HepG2 (cell line): Measurements from ENCODE around the gene COG5. TPM values are rescaled to one million over a fixed set of nuclear protein-coding genes. Genes with fewer than 3 reads are reported as not detected.

Experiments
- ATAC-seq: fragments of 200-7000 bp; cut with Tn5 transposase; 3 replicates; pipeline ENCODE4 v1.9.1; 2020; ENCODE audit warnings: mild to moderate bottlenecking, moderate library complexity
- BruUV-seq: library from RNA; stranded (reverse); fragments of 400-500 nt; replicated peaks from 2 replicates; lab custom pipeline; 2021; lab: Mats Ljungman, UMichigan
- CTCF ChIA-PET: fragments of 300-600 bp; formaldehyde crosslinking; extraction: SDS; loops from one replicate; lab custom pipeline; 2021; ENCODE audit warnings: low total read pairs, inconsistent platforms, low intra/inter-chr PET ratio; lab: Yijun Ruan, JAX
- POLR2A ChIA-PET: fragments of 350-600 bp; sonication (Branson Sonifier 250); formaldehyde crosslinking; loops from one replicate; lab custom pipeline; 2020; ENCODE audit warnings: antibody characterized with exemption, inconsistent platforms; lab: Yijun Ruan, JAX
- DNase-seq: peaks from one replicate; pipeline ENCODE4 v3.0.0-alpha.2; 2015; ENCODE audit warnings: low spot score
- FAIRE-seq: peaks from 3 replicates; lab custom pipeline; 2011; peaks lifted over from hg19 to GRCh38; lab: Jason Lieb, UNC
- H2AFZ ChIP-seq: one replicate; pipeline ENCODE4 v1.6.1; 2011; ENCODE audit warnings: low read length, inconsistent platforms
- H3K27ac ChIP-seq: fragments of 300-600 bp; 3 replicates; pipeline ENCODE4 v1.8.0; 2011; ENCODE audit warnings: mixed run types, mild to moderate bottlenecking, mixed read lengths, low read length, inconsistent platforms; ENCODE audit not compliant: insufficient read depth; ENCODE audit errors: extremely low read length
- H3K27me3 ChIP-seq, 2 experiments: fragments of 200-600 bp in 1 of 2; 2 replicates in 1 of 2; 3 replicates in 1 of 2; pipeline versions ENCODE4 v1.6.0 to v1.8.0; 2011; ENCODE audit warnings: low read length in 2 of 2, mild to moderate bottlenecking in 2 of 2, moderate library complexity in 2 of 2, inconsistent platforms in 1 of 2; ENCODE audit not compliant: insufficient read depth in 2 of 2, control insufficient read depth in 1 of 2
- H3K36me3 ChIP-seq, 2 experiments: fragments of 200-600 bp in 1 of 2; replicated peaks in 1 of 2; 2 replicates in 1 of 2; 3 replicates in 1 of 2; pipeline versions ENCODE4 v1.5.1 to v1.8.0; 2011; ENCODE audit warnings: low read length in 2 of 2, inconsistent platforms in 1 of 2; ENCODE audit not compliant: insufficient read depth in 2 of 2, control insufficient read depth in 1 of 2
- H3K4me1 ChIP-seq: 2 replicates; pipeline ENCODE4 v1.5.1; 2012; ENCODE audit warnings: low read length, inconsistent platforms; ENCODE audit not compliant: insufficient read depth
- H3K4me2 ChIP-seq: 2 replicates; pipeline ENCODE4 v1.6.0; 2011; ENCODE audit warnings: low read depth, low read length, inconsistent platforms
- H3K4me3 ChIP-seq, 3 experiments: fragments of 200-600 bp in 1 of 3; sonication (generic), shearing (Covaris generic) in 1 of 3; replicated peaks in 1 of 3; 2 replicates each; pipeline ENCODE4 v1.5.1; 2011 to 2016; ENCODE audit warnings: low read length in 3 of 3, inconsistent platforms in 2 of 3, low read depth in 2 of 3, mild to moderate bottlenecking in 2 of 3, control low read depth in 1 of 3, mixed read lengths in 1 of 3; ENCODE audit not compliant: insufficient read depth in 1 of 3
- H3K79me2 ChIP-seq: one replicate; pipeline ENCODE4 v1.6.1; 2011; ENCODE audit warnings: low read length, inconsistent platforms; ENCODE audit not compliant: insufficient read depth
- H3K9ac ChIP-seq: 2 replicates; pipeline ENCODE4 v1.6.0; 2011; ENCODE audit warnings: mild to moderate bottlenecking, low read depth, low read length, inconsistent platforms; ENCODE audit not compliant: insufficient read depth
- H3K9me3 ChIP-seq: 2 replicates; pipeline ENCODE4 v1.5.1; 2012; ENCODE audit warnings: mild to moderate bottlenecking, low read length
- H4K20me1 ChIP-seq: 2 replicates; pipeline ENCODE4 v1.6.0; 2011; ENCODE audit warnings: inconsistent platforms, mild to moderate bottlenecking, low read length, moderate library complexity; ENCODE audit not compliant: insufficient read depth
- FOXK1 ChIP-seq: sonication (generic); formaldehyde crosslinking; IDR thresholded peaks from 2 replicates; pipeline ENCODE4 v1.4.0; 2020; ENCODE audit warnings: low read depth, missing genetic modification reagents, borderline replicate concordance
- HNRNPL ChIP-seq: fragments of 200-400 bp; formaldehyde crosslinking; IDR thresholded peaks from 2 replicates; pipeline ENCODE4 v1.6.1; 2017; ENCODE audit warnings: mild to moderate bottlenecking, low read depth, low read length
- ZNF326 ChIP-seq: sonication (generic); formaldehyde crosslinking; IDR thresholded peaks from 2 replicates; pipeline ENCODE4 v1.4.0; 2020; ENCODE audit warnings: missing genetic modification reagents, borderline replicate concordance
- ZNF530 ChIP-seq: sonication (generic); formaldehyde crosslinking; IDR thresholded peaks from 2 replicates; pipeline ENCODE4 v1.5.0; 2020; ENCODE audit warnings: low read depth, mild to moderate bottlenecking, missing genetic modification reagents
- ZNF746 ChIP-seq: sonication (generic); formaldehyde crosslinking; IDR thresholded peaks from 2 replicates; pipeline ENCODE4 v1.8.0; 2022; ENCODE audit warnings: mild to moderate bottlenecking, missing genetic modification reagents
- WGBS: methylation state at CpG from one replicate; pipeline ENCODE4 v1.1.6; 2017; ENCODE audit warnings: low lambda C conversion rate; 5-methylcytosine and 5-hydroxymethylcytosine counted together
- in situ Hi-C: cut with HindIII; loops from 2 replicates; pipeline ENCODE4 v1.10.0; 2017; ENCODE audit warnings: low pct_unique_long_range_greater_than_20kb; ENCODE audit not compliant: extremely low pct_ligation_motif_present
- intact Hi-C: fragments of 100-400 bp; cut with micrococcal nuclease; formaldehyde crosslinking; loops from one replicate; pipeline ENCODE4 v1.10.0; 2022; ENCODE audit not compliant: unreplicated experiment
- polyA plus RNA-seq, 8 experiments: library from polyadenylated mRNA; depleted of rRNA in 3 of 8; stranded (reverse) in 7 of 8; unstranded in 1 of 8; fragments of >200 nt; fragmentation: Illumina TruSeq in 4 of 8; extraction: Trizol in 4 of 8; gene quantifications; 2 replicates each; pipeline versions ENCODE4 v1.2.1 to v1.2.3, GENCODE V29; 2011 to 2016; ENCODE audit warnings: low read depth in 4 of 8, missing spikeins in 1 of 8, mixed read lengths in 1 of 8; ENCODE audit not compliant: insufficient read depth in 1 of 8
- total RNA-seq, 5 experiments: library from RNA; depleted of rRNA; stranded (reverse); fragments of >200 nt; fragmentation: Illumina TruSeq; extraction: Trizol; gene quantifications; 2 replicates each; pipeline ENCODE4 v1.2.3, GENCODE V29; 2016; ENCODE audit warnings: low read depth in 1 of 5
- TF ChIP-seq, protein P1 (sequence below): sonication (generic); formaldehyde crosslinking; IDR thresholded peaks from 2 replicates; pipeline ENCODE4 v1.4.0; 2020; ENCODE audit warnings: missing genetic modification reagents
- TF ChIP-seq, protein P2 (sequence below): sonication (generic); IDR thresholded peaks from 2 replicates; pipeline ENCODE4 v1.6.1; 2016; ENCODE audit warnings: low read depth, borderline replicate concordance

COG5 gene
- total and polyA plus RNA-seq, 2 of the 13 experiments (the other 11 are each of a cell fraction or from before 2014, with no cell fraction given): 20.4 to 31.3 TPM

GRCh38 chr7:107228291-107228690, 335.4 kb downstream of the COG5 start:
- in situ Hi-C loops (no loop called here), intact Hi-C loops (no loop called here)
- BruUV-seq: no TSS peak
- no peak for FAIRE-seq
- H3K79me2 ChIP-seq: no peaks in the 10 kb centered on the region
- ChIA-PET POLR2A (no interaction called here), CTCF (no interaction called here)
- H4K20me1 ChIP-seq: no peaks in the 10 kb centered on the region
- no peak overlapping the region for H3K27ac ChIP-seq
- TF ChIP-seq, protein P1, sequence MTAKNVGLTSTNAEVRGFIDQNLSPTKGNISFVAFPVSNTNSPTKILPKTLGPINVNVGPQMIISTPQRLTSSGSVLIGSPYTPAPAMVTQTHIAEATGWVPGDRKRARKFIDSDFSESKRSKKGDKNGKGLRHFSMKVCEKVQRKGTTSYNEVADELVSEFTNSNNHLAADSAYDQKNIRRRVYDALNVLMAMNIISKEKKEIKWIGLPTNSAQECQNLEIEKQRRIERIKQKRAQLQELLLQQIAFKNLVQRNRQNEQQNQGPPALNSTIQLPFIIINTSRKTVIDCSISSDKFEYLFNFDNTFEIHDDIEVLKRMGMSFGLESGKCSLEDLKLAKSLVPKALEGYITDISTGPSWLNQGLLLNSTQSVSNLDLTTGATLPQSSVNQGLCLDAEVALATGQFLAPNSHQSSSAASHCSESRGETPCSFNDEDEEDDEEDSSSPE (CRISPR knock-in tag): no peak
- TF ChIP-seq ZNF530: no peak
- TF ChIP-seq ZNF746 (CRISPR knock-in tag): no peak
- TF ChIP-seq, protein P2, sequence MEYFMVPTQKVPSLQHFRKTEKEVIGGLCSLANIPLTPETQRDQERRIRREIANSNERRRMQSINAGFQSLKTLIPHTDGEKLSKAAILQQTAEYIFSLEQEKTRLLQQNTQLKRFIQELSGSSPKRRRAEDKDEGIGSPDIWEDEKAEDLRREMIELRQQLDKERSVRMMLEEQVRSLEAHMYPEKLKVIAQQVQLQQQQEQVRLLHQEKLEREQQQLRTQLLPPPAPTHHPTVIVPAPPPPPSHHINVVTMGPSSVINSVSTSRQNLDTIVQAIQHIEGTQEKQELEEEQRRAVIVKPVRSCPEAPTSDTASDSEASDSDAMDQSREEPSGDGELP: no peak
- no peak for TF ChIP-seq FOXK1 (CRISPR knock-in tag)
- no peak for TF ChIP-seq ZNF326 (CRISPR knock-in tag)
- no peak for TF ChIP-seq HNRNPL
- no peak for DNase-seq
- H3K9ac ChIP-seq: no peak overlapping the region
- no peak overlapping the region for H3K4me2 ChIP-seq
- WGBS: 100% methylated on average over 2 of the region's 2 CpGs
- no peaks in the 10 kb centered on the region for H3K9me3 ChIP-seq
- H2AFZ ChIP-seq: no peak overlapping the region
- no peaks in the 10 kb centered on the region for H3K27me3 ChIP-seq
- H3K4me1 ChIP-seq: peaks cover 10% of the 10 kb centered on the region
- peaks cover under 1 to 2% of the 10 kb centered on the region in 2 experiments; a peak in 1 of 5 replicates for H3K36me3 ChIP-seq
- no peak for ATAC-seq
- H3K4me3 ChIP-seq: no peak overlapping the region
